GM23338 (cell line): ENCODE data around the gene C11orf98. TPM values are rescaled to one million over a fixed set of nuclear protein-coding genes. Genes with fewer than 3 reads are reported as not detected.

Source experiments
- ATAC-seq: fragments of 200-7000 bp; cut with Tn5 transposase; 3 replicates; pipeline ENCODE4 v1.9.1; 2020
- DNase-seq: peaks from one replicate; pipeline ENCODE4 v3.0.0-alpha.2; 2015; ENCODE audit warnings: low spot score
- H2AFZ ChIP-seq: fragments of 200-600 bp; sonication (generic); 2 replicates; pipeline ENCODE4 v1.8.0; 2016; ENCODE audit warnings: antibody characterized with exemption, mild to moderate bottlenecking, moderate library complexity
- H3F3A ChIP-seq: fragments of 200-600 bp; sonication (generic); replicated peaks from 2 replicates; pipeline ENCODE4 v1.8.0; 2017; ENCODE audit warnings: antibody characterized with exemption, mixed run types, low read depth
- H3K27ac ChIP-seq: fragments of 200-600 bp; sonication (generic); 2 replicates; pipeline ENCODE4 v1.6.1; 2016; ENCODE audit warnings: low read depth
- H3K27me3 ChIP-seq: fragments of 200-600 bp; sonication (generic); 2 replicates; pipeline ENCODE4 v1.8.0; 2016; ENCODE audit warnings: mild to moderate bottlenecking, mixed run types, moderate library complexity; ENCODE audit not compliant: insufficient read depth
- H3K36me3 ChIP-seq: fragments of 200-600 bp; sonication (generic); 2 replicates; pipeline ENCODE4 v1.8.0; 2016; ENCODE audit warnings: mild to moderate bottlenecking; ENCODE audit not compliant: insufficient read depth
- H3K4me1 ChIP-seq: fragments of 200-600 bp; sonication (generic); 2 replicates; pipeline ENCODE4 v1.8.0; 2016; ENCODE audit warnings: mild to moderate bottlenecking, moderate library complexity; ENCODE audit not compliant: insufficient read depth
- H3K4me2 ChIP-seq: fragments of 200-600 bp; sonication (generic); 2 replicates; pipeline ENCODE4 v1.7.1; 2017; ENCODE audit warnings: mixed run types
- H3K4me3 ChIP-seq: fragments of 200-600 bp; sonication (generic); 2 replicates; pipeline ENCODE4 v1.6.1; 2016; ENCODE audit warnings: mixed run types
- H3K79me2 ChIP-seq: fragments of 200-600 bp; sonication (generic); replicated peaks from 2 replicates; pipeline ENCODE4 v1.8.0; 2017; ENCODE audit warnings: mild to moderate bottlenecking; ENCODE audit not compliant: insufficient read depth
- H3K9me2 ChIP-seq: fragments of 200-600 bp; sonication (generic); 2 replicates; pipeline ENCODE4 v1.8.0; 2017; ENCODE audit not compliant: insufficient read depth
- H4K20me1 ChIP-seq: fragments of 200-600 bp; sonication (generic); replicated peaks from 2 replicates; pipeline ENCODE4 v1.8.0; 2017; ENCODE audit warnings: mild to moderate bottlenecking; ENCODE audit not compliant: insufficient read depth
- H3K27ac Mint-ChIP-seq: 2 replicates; pipeline ENCODE4 v1.8.0; 2020; ENCODE audit warnings: inconsistent platforms, mild to moderate bottlenecking, moderate library complexity, mixed read lengths
- H3K27me3 Mint-ChIP-seq: 3 replicates; pipeline ENCODE4 v1.8.0; 2022; ENCODE audit warnings: low read depth, mild to moderate bottlenecking, moderate library complexity, mixed read lengths, inconsistent platforms; ENCODE audit not compliant: insufficient read depth, poor library complexity
- H3K36me3 Mint-ChIP-seq: 3 replicates; pipeline ENCODE4 v1.8.0; 2021; ENCODE audit warnings: low read depth, mild to moderate bottlenecking, inconsistent platforms, moderate library complexity, mixed read lengths
- H3K4me1 Mint-ChIP-seq: 3 replicates; pipeline ENCODE4 v1.8.0; 2020; ENCODE audit warnings: mild to moderate bottlenecking, inconsistent platforms, mixed read lengths
- H3K4me3 Mint-ChIP-seq: 3 replicates; pipeline ENCODE4 v1.8.0; 2021; ENCODE audit warnings: moderate library complexity, mild to moderate bottlenecking, inconsistent platforms, mixed read lengths
- H3K9me3 Mint-ChIP-seq: 3 replicates; pipeline ENCODE4 v1.8.0; 2020; ENCODE audit warnings: moderate library complexity, mild to moderate bottlenecking, inconsistent platforms, mixed read lengths
- EZH2 ChIP-seq: fragments of 200-600 bp; sonication (generic); IDR thresholded peaks from one replicate; pipeline ENCODE4 v1.8.0; 2017; ENCODE audit warnings: antibody characterized with exemption, mild to moderate bottlenecking, low read depth; ENCODE audit not compliant: unreplicated experiment
- JUNB ChIP-seq: IDR thresholded peaks from one replicate; pipeline ENCODE4 v1.6.1; 2016; ENCODE audit warnings: antibody characterized with exemption; ENCODE audit not compliant: unreplicated experiment
- POLR2AphosphoS5 ChIP-seq: IDR thresholded peaks from 2 replicates; pipeline ENCODE4 v1.6.1; 2016; ENCODE audit warnings: antibody characterized with exemption, low read depth
- REST ChIP-seq: IDR thresholded peaks from one replicate; pipeline ENCODE4 v1.6.1; 2018; ENCODE audit warnings: antibody characterized with exemption; ENCODE audit not compliant: unreplicated experiment
- ZNF462 ChIP-seq: fragments of 250-450 bp; sonication (Bioruptor Pico); IDR thresholded peaks from 2 replicates; pipeline ENCODE4 v1.5.0; 2020; ENCODE audit warnings: mild to moderate bottlenecking, moderate library complexity
- polyA plus RNA-seq: library from polyadenylated mRNA; unstranded; fragments of >200 nt; fragmentation: Nextera tagmentation; extraction: Ambion mirVana; gene quantifications from 2 replicates; pipeline ENCODE4 v1.2.1, GENCODE V29; 2016
- total RNA-seq: library from RNA; depleted of rRNA; stranded (reverse); fragments of >200 nt; shearing (Covaris generic); gene quantifications from 2 replicates; pipeline ENCODE4 v1.2.3, GENCODE V29; 2014

Gene C11orf98
- total and polyA plus RNA-seq, 2 experiments from 2014 or later: 132 to 479 TPM

- TF ChIP-seq ZNF462 (CRISPR knock-in tag): no peak
- no peak for TF ChIP-seq JUNB
- no peak for TF ChIP-seq REST
- TF ChIP-seq POLR2AphosphoS5: no peak
- TF ChIP-seq EZH2: no peak
Measured at GRCh38 chr11:62682518-62682917, 17.5 kb upstream of the C11orf98 start (continued).

GRCh38 chr11:62680825-62681240, 15.8 kb upstream of the C11orf98 start:
- Histone ChIP-seq H4K20me1 (no peaks in the 10 kb centered on the region), H2AFZ (peak overlapping the region; percentile 73), H3K27ac (0 out of 2 replicates have a peak overlapping the region, but pooled peaks have one; percentile 1), H3K4me3 (no peak overlapping the region), H3K27me3 (no peaks in the 10 kb centered on the region), H3K36me3 (no peaks in the 10 kb centered on the region), H3F3A (peaks cover 22% of the 10 kb centered on the region), H3K9me2 (no peaks in the 10 kb centered on the region), H3K4me1 (peaks cover 11% of the 10 kb centered on the region), H3K4me2 (no peak overlapping the region), H3K79me2 (peaks cover 14% of the 10 kb centered on the region)
- DNase-seq (peak; percentile 49), ATAC-seq (peak; percentile 51)
- H3K4me1 Mint-ChIP-seq: peaks cover 20% of the 10 kb centered on the region
- no peaks in the 10 kb centered on the region for H3K9me3 Mint-ChIP-seq
- H3K4me3 Mint-ChIP-seq: no peak overlapping the region
- peak overlapping the region; percentile 74 for H3K27ac Mint-ChIP-seq
- peaks cover 23% of the 10 kb centered on the region for H3K36me3 Mint-ChIP-seq
- H3K27me3 Mint-ChIP-seq: peaks cover 5% of the 10 kb centered on the region
- TF ChIP-seq ZNF462 (CRISPR knock-in tag): no peak
